ENCODE results near the gene PI16. TPM values are rescaled to one million over a fixed set of nuclear protein-coding genes. Genes with fewer than 3 reads are reported as not detected.
A peak's percentile ranks its signal among the peaks of the same experiment; 100 is the strongest.

Gene PI16
- total RNA-seq, 1 donor from 2014 or later, result 33.5 TPM

DNA sequence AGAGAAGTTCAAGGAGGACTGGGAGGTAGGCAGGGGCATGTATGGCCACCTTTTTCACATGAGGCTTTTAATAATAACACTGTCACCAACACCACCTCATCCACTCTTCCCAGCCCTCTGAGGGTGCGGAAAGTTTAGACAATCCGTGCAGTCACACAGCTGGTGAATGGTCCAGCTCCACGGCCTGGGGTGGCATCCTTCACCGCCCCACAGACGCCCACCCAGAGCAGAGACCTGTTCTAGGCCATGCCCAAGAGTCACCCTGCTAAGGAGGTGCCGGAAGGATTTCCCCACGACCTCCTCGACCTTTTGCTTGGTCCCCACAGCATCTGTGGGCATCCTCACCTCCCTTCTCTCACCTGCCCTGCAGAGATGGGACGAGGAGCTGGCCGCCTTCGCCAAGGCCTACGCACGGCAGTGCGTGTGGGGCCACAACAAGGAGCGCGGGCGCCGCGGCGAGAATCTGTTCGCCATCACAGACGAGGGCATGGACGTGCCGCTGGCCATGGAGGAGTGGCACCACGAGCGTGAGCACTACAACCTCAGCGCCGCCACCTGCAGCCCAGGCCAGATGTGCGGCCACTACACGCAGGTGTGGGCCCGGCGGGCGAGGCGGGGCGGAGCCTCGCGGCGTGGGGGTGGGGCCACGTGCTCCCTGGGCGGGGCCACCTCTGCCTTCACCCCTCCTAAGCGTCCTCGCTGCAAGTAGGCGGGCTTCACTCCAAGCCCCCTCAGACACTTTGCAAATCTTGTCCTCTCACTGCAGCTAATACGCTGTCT, 4.4 kb downstream of the PI16 start:
- peaks cover 0 to 5% of the 10 kb centered on the region in 2 donors for H3K4me1 ChIP-seq
- TF ChIP-seq, protein P1, sequence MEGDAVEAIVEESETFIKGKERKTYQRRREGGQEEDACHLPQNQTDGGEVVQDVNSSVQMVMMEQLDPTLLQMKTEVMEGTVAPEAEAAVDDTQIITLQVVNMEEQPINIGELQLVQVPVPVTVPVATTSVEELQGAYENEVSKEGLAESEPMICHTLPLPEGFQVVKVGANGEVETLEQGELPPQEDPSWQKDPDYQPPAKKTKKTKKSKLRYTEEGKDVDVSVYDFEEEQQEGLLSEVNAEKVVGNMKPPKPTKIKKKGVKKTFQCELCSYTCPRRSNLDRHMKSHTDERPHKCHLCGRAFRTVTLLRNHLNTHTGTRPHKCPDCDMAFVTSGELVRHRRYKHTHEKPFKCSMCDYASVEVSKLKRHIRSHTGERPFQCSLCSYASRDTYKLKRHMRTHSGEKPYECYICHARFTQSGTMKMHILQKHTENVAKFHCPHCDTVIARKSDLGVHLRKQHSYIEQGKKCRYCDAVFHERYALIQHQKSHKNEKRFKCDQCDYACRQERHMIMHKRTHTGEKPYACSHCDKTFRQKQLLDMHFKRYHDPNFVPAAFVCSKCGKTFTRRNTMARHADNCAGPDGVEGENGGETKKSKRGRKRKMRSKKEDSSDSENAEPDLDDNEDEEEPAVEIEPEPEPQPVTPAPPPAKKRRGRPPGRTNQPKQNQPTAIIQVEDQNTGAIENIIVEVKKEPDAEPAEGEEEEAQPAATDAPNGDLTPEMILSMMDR (IDR thresholded peaks at IDR 0.05), result no peak
- no peak for DNase-seq (ENCODE audit: low spot score in 2 of 2)
- no peak overlapping the region for H3K27ac ChIP-seq
- H3K9me3 ChIP-seq, result no peaks in the 10 kb centered on the region
- no peaks in the 10 kb centered on the region for H3K36me3 ChIP-seq
- no peaks in the 10 kb centered on the region for H3K27me3 ChIP-seq
- H3K4me3 ChIP-seq, result no peak overlapping the region
- intact Hi-C loops (cut with DNase I), result no loop called here

GRCh38 chr6:36959555-36960250, 5.2 kb downstream of the PI16 start:
- no peaks in the 10 kb centered on the region for H3K9me3 ChIP-seq
- H3K36me3 ChIP-seq, result no peaks in the 10 kb centered on the region
- TF ChIP-seq, protein P1 (IDR thresholded peaks at IDR 0.05), result no peak
- H3K27me3 ChIP-seq, result no peaks in the 10 kb centered on the region
- peaks cover 0 to 7% of the 10 kb centered on the region in 2 donors for H3K4me1 ChIP-seq
- H3K27ac ChIP-seq, result no peak overlapping the region
- intact Hi-C loops (cut with DNase I), result no loop called here
- H3K4me3 ChIP-seq, result no peak overlapping the region
- DNase-seq (ENCODE audit: low spot score in 2 of 2), result no peak

GRCh38 chr6:36961441-36962435, 7.2 kb downstream of the PI16 start:
- peaks cover 0 to 7% of the 10 kb centered on the region in 2 donors for H3K4me1 ChIP-seq
- DNase-seq (ENCODE audit: low spot score in 2 of 2), result no peak
- H3K27ac ChIP-seq, result no peak overlapping the region
- intact Hi-C loops (cut with DNase I), result no loop called here
- H3K4me3 ChIP-seq, result no peak overlapping the region
- H3K36me3 ChIP-seq, result peaks cover 0 to 3% of the 10 kb centered on the region in 2 donors
- no peaks in the 10 kb centered on the region for H3K9me3 ChIP-seq
- TF ChIP-seq, protein P1 (IDR thresholded peaks at IDR 0.05), result no peak
- H3K27me3 ChIP-seq, result no peaks in the 10 kb centered on the region

- no peaks in the 10 kb centered on the region for H3K27me3 ChIP-seq
- TF ChIP-seq, protein P1 (IDR thresholded peaks at IDR 0.05), result no peak
- peak; percentile 52 to 83 for DNase-seq (ENCODE audit: low spot score in 2 of 2)
- peaks cover 0 to 7% of the 10 kb centered on the region in 2 donors for H3K4me1 ChIP-seq
- H3K36me3 ChIP-seq, result peaks cover 10 to 14% of the 10 kb centered on the region in 2 donors
- no peaks in the 10 kb centered on the region for H3K9me3 ChIP-seq
- intact Hi-C loops (cut with DNase I), result no loop called here
- no peak overlapping the region for H3K27ac ChIP-seq
- no peak overlapping the region for H3K4me3 ChIP-seq
These were observed 8.3 kb downstream of the PI16 start for GRCh38 chr6:36962874-36963273.

All from ascending aorta (tissue), 2 donors.